ENCODE measurements around the gene GOLGA6C. TPM values are rescaled to one million over a fixed set of nuclear protein-coding genes. Genes with fewer than 3 reads are reported as not detected.
A peak's percentile ranks its signal among the peaks of the same experiment; 100 is the strongest.
"Not testable (repeated sequence)": the region's sequence is repeated elsewhere in the genome, so short reads cannot be mapped to it uniquely, and the experiment has no call there.

The GOLGA6C gene
- total RNA-seq, 1 experiment from 2014 or later: 0.34 TPM

- DNase-seq (ENCODE audit: low read depth): not testable (repeated sequence)
Measured at GRCh38 chr15:75258620-75259343, 648 bp downstream of the GOLGA6C start.

GRCh38 chr15:75259873-75260272 lies 1.7 kb downstream of the GOLGA6C start:
- DNase-seq (ENCODE audit: low read depth): not testable (repeated sequence)

- DNase-seq (ENCODE audit: low read depth): not testable (repeated sequence)
Measured at GRCh38 chr15:75273751-75274359, 15.7 kb downstream of the GOLGA6C start.

GRCh38 chr15:75274509-75275107 lies 16.5 kb downstream of the GOLGA6C start:
- DNase-seq (ENCODE audit: low read depth): peak; percentile 30

- DNase-seq (ENCODE audit: low read depth): not testable (repeated sequence)
Measured at GRCh38 chr15:75275617-75276016, 17.5 kb downstream of the GOLGA6C start.

GRCh38 chr15:75278497-75278896 lies 20.4 kb downstream of the GOLGA6C start:
- DNase-seq (ENCODE audit: low read depth): not testable (repeated sequence)

GRCh38 chr15:75282572-75282971 lies 24.4 kb downstream of the GOLGA6C start, which contains the start of gene GOLGA6D:
GOLGA6D (plus strand) TSS chr15:75282835; CDS start chr15:75282876, 41 bp downstream.
- DNase-seq (ENCODE audit: low read depth): not testable (repeated sequence)

- DNase-seq (ENCODE audit: low read depth): not testable (repeated sequence)
Measured at GRCh38 chr15:75284152-75284551, 26.0 kb downstream of the GOLGA6C start.

- not testable (repeated sequence) for DNase-seq (ENCODE audit: low read depth)
Measured at GRCh38 chr15:75293660-75294059, 35.5 kb downstream of the GOLGA6C start.

- DNase-seq (ENCODE audit: low read depth): not testable (repeated sequence)
Measured at GRCh38 chr15:75298541-75299310, 40.6 kb downstream of the GOLGA6C start.

GRCh38 chr15:75299311-75299688 lies 41.2 kb downstream of the GOLGA6C start:
- DNase-seq (ENCODE audit: low read depth): not testable (repeated sequence)

GRCh38 chr15:75300026-75300425 lies 41.9 kb downstream of the GOLGA6C start:
- not testable (repeated sequence) for DNase-seq (ENCODE audit: low read depth)

- no peak for DNase-seq (ENCODE audit: low read depth)
Measured at GRCh38 chr15:75302318-75302717, 44.2 kb downstream of the GOLGA6C start.

- DNase-seq (ENCODE audit: low read depth): not testable (repeated sequence)
Measured at GRCh38 chr15:75302753-75303152, 44.6 kb downstream of the GOLGA6C start.

- DNase-seq (ENCODE audit: low read depth): no peak
Measured at GRCh38 chr15:75306188-75306587, 48.1 kb downstream of the GOLGA6C start.

GRCh38 chr15:75307778-75308390 lies 49.8 kb downstream of the GOLGA6C start:
- peak; percentile 73 for DNase-seq (ENCODE audit: low read depth)

- DNase-seq (ENCODE audit: low read depth): no peak
Measured at GRCh38 chr15:75309711-75310110, 51.6 kb downstream of the GOLGA6C start.

GRCh38 chr15:75312548-75312947 lies 54.4 kb downstream of the GOLGA6C start:
- peak; percentile 43 for DNase-seq (ENCODE audit: low read depth)

- no peak for DNase-seq (ENCODE audit: low read depth)
Measured at GRCh38 chr15:75313116-75313845, 55.1 kb downstream of the GOLGA6C start.

- no peak for DNase-seq (ENCODE audit: low read depth)
Measured at GRCh38 chr15:75314552-75315290, 56.6 kb downstream of the GOLGA6C start.

All from Daoy (cell line).